ENCODE data around the gene MRPL36.

Gene MRPL36

GRCh38 chr5:1796371-1797102 is 3.1 kb downstream of the MRPL36 start:
- peaks cover 28% of the 10 kb centered on the region for H3K36me3 ChIP-seq
- H3K9me3 ChIP-seq: no peaks in the 10 kb centered on the region
- TF ChIP-seq CTCF (IDR thresholded peaks at IDR 0.05): no peak
- H3K27me3 ChIP-seq: no peaks in the 10 kb centered on the region
- peaks cover 17 to 20% of the 10 kb centered on the region in 2 experiments for H3K4me1 ChIP-seq (ENCODE audit: control insufficient read depth in 1 of 2, insufficient read depth in 1 of 2, low read depth in 1 of 2, low read length in 1 of 2)
- H3K27ac ChIP-seq: no peak overlapping the region
- no peak overlapping the region for H3K4me3 ChIP-seq (ENCODE audit: low read depth in 1 of 2, low read length in 1 of 2)

GRCh38 chr5:1795931-1796330 is 3.7 kb downstream of the MRPL36 start:
- no peak overlapping the region for H3K27ac ChIP-seq
- peaks cover 16 to 18% of the 10 kb centered on the region in 2 experiments for H3K4me1 ChIP-seq (ENCODE audit: control insufficient read depth in 1 of 2, insufficient read depth in 1 of 2, low read depth in 1 of 2, low read length in 1 of 2)
- no peak overlapping the region for H3K4me3 ChIP-seq (ENCODE audit: low read depth in 1 of 2, low read length in 1 of 2)
- TF ChIP-seq CTCF (IDR thresholded peaks at IDR 0.05): no peak
- H3K9me3 ChIP-seq: no peaks in the 10 kb centered on the region
- H3K36me3 ChIP-seq: peaks cover 28% of the 10 kb centered on the region
- H3K27me3 ChIP-seq: peaks cover 3% of the 10 kb centered on the region

- Histone ChIP-seq H3K4me1 (ENCODE audit: control insufficient read depth in 1 of 2, insufficient read depth in 1 of 2, low read depth in 1 of 2, low read length in 1 of 2) (peaks cover 12 to 14% of the 10 kb centered on the region in 2 experiments), H3K9me3 (no peaks in the 10 kb centered on the region)
- no peak for TF ChIP-seq CTCF (IDR thresholded peaks at IDR 0.05)
Observed at GRCh38 chr5:1795506-1795905, 4.1 kb downstream of the MRPL36 start.

GRCh38 chr5:1794901-1795290 is 4.7 kb downstream of the MRPL36 start:
- peaks cover 6 to 8% of the 10 kb centered on the region in 2 experiments for H3K4me1 ChIP-seq (ENCODE audit: control insufficient read depth in 1 of 2, insufficient read depth in 1 of 2, low read depth in 1 of 2, low read length in 1 of 2)
- no peak overlapping the region for H3K27ac ChIP-seq
- no peak for TF ChIP-seq CTCF (IDR thresholded peaks at IDR 0.05)
- no peak overlapping the region for H3K4me3 ChIP-seq (ENCODE audit: low read depth in 1 of 2, low read length in 1 of 2)
- no peaks in the 10 kb centered on the region for H3K9me3 ChIP-seq
- peaks cover 28% of the 10 kb centered on the region for H3K36me3 ChIP-seq
- peaks cover 13% of the 10 kb centered on the region for H3K27me3 ChIP-seq

More at GRCh38 chr5:1795506-1795905, 4.1 kb downstream of the MRPL36 start:
- peaks cover 7% of the 10 kb centered on the region for H3K27me3 ChIP-seq
- peaks cover 28% of the 10 kb centered on the region for H3K36me3 ChIP-seq
- no peak overlapping the region for H3K4me3 ChIP-seq (ENCODE audit: low read depth in 1 of 2, low read length in 1 of 2)
- H3K27ac ChIP-seq: no peak overlapping the region

GRCh38 chr5:1793966-1794900 is 5.4 kb downstream of the MRPL36 start:
- Histone ChIP-seq H3K4me3 (ENCODE audit: low read depth in 1 of 2, low read length in 1 of 2) (no peak overlapping the region), H3K36me3 (peaks cover 28% of the 10 kb centered on the region), H3K27ac (no peak overlapping the region), H3K27me3 (peaks cover 20% of the 10 kb centered on the region), H3K4me1 (ENCODE audit: control insufficient read depth in 1 of 2, insufficient read depth in 1 of 2, low read depth in 1 of 2, low read length in 1 of 2) (peaks cover 4 to 5% of the 10 kb centered on the region in 2 experiments), H3K9me3 (no peaks in the 10 kb centered on the region)
- no peak for TF ChIP-seq CTCF (IDR thresholded peaks at IDR 0.05)
